HUES48 (cell line): ENCODE results near the gene MAGEA9B.
"Not testable (repeated sequence)": the region's sequence is repeated elsewhere in the genome, so short reads cannot be mapped to it uniquely, and the experiment has no call there.

Experiments used
- H3K27ac ChIP-seq: one replicate; pipeline ENCODE4 v1.7.0; 2013; ENCODE audit warnings: low read depth, low read length, inconsistent platforms
- H3K27me3 ChIP-seq: 2 replicates; pipeline ENCODE4 v1.6.1; 2013; ENCODE audit warnings: mild to moderate bottlenecking, low read length; ENCODE audit not compliant: control insufficient read depth, insufficient read depth
- H3K36me3 ChIP-seq: 2 replicates; pipeline ENCODE4 v1.6.1; 2013; ENCODE audit warnings: low read length; ENCODE audit not compliant: control insufficient read depth, insufficient read depth
- H3K4me1 ChIP-seq: 2 replicates; pipeline ENCODE4 v1.6.1; 2013; ENCODE audit warnings: mild to moderate bottlenecking, low read length; ENCODE audit not compliant: control insufficient read depth, insufficient read depth
- H3K4me3 ChIP-seq: 2 replicates; pipeline ENCODE4 v1.5.1; 2013; ENCODE audit warnings: mild to moderate bottlenecking, low read depth, low read length
- H3K9ac ChIP-seq: 2 replicates; pipeline ENCODE4 v1.6.1; 2013; ENCODE audit warnings: mild to moderate bottlenecking, low read depth, low read length, moderate library complexity
- H3K9me3 ChIP-seq: 2 replicates; pipeline ENCODE4 v1.6.1; 2013; ENCODE audit warnings: low read length; ENCODE audit not compliant: control insufficient read depth, insufficient read depth

The MAGEA9B gene, protein sequence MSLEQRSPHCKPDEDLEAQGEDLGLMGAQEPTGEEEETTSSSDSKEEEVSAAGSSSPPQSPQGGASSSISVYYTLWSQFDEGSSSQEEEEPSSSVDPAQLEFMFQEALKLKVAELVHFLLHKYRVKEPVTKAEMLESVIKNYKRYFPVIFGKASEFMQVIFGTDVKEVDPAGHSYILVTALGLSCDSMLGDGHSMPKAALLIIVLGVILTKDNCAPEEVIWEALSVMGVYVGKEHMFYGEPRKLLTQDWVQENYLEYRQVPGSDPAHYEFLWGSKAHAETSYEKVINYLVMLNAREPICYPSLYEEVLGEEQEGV

DNA sequence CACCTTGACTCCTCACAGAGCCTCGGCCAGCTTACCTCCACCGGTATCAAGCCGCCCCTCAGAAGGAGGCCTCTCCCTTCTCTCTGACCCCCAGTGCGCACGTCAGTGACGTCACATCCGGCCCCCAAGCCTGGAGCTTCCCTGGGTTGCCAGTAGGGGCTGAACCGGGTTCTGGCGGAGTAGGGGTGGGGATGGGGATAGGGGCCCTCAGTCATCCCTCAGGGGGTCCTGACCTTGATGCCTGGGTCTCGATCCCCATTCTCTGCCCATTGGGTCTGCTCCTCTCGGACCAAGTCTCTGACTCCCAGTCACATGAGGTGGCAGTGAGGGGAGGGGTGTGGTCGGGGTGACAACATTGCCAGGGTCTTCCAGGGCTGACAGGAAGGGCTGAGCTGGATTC lies at the start of gene MAGEA9B:
Gene MAGEA9B, minus strand, starts transcription at position 101 of the 400 bp plus-strand sequence. CDS start 4,280 bp downstream, outside the sequence.
- H3K9me3 ChIP-seq, H3K4me3 ChIP-seq, H3K9ac ChIP-seq, H3K4me1 ChIP-seq, H3K27ac ChIP-seq, H3K36me3 ChIP-seq, H3K27me3 ChIP-seq: not testable (repeated sequence)

DNA sequence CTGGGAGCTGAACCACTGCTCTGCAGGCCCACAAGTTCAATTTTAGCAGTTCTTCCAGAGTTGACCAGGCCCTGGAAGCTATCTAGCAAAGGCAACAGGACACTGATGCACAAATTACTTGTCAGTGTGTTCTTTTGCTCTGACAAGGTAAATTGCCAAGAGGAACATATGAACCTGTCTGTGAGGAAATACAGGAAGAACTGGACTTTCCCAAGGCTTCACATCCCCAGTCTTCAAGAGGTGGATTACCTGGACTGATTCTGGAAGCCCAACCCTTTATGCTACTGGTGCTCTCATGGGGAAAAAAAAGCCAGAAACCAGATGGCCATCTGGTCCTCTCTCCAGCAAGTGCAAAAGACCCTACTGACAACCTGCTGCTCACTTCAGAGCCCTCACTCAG lies 46.3 kb upstream of the MAGEA9B start:
- H3K36me3 ChIP-seq, result no peaks in the 10 kb centered on the region
- no peak overlapping the region for H3K9ac ChIP-seq
- H3K27ac ChIP-seq, result no peak overlapping the region
- H3K9me3 ChIP-seq, result peaks cover 8% of the 10 kb centered on the region; the same call in 1 of the 2 replicates
- peaks cover 26% of the 10 kb centered on the region for H3K27me3 ChIP-seq
- no peak overlapping the region for H3K4me3 ChIP-seq
- H3K4me1 ChIP-seq, result peaks cover 4% of the 10 kb centered on the region; the same call in 1 of the 2 replicates

DNA sequence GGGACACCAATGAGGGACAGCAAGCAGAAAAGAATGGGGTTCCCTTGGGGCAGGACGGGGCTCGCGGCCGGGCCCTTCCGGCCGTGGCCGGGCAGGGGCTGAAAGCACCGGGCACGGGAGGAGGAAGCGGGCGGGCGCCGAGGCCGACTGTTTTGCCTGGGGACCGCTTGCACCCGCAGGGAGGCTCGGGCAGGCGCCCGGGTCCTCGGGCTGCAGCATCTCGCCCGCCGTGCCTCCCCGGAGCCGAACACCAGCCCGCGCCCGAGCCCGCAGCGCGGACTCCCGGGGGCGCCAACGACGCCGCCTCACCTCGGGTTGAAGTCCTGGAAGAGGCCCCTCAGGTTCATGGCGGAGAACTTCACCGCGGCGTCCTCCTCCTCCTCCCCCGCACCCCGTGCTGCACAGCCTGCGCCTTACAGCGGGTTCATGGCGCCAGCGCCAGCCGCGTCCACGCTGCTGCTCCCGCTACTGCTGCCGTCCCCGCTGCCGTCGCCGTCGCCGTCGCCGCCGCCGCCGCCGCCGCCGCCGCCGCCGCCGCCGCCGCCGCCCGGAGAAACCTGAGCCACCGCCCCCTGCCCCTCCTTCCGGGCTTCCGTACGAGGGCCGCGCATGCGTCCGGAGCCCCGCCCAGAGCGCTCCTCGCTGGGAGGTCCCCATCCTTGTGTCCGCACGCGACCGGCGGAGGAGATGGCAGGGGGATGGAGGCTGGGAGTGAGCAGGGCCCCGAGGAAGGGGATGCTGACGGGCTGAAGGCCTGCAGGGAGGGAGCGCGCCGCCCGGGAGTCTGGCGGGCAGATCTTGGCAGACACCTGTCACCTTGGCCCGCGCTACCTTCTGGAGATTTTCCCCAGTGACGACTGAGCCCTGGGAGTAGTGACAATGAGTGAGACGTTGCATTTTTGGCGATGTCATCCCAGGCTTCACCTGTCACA lies 44.2 kb upstream of the MAGEA9B start, which contains the start of gene TMEM185A:
Gene TMEM185A, minus strand, starts transcription at position 559 of the 932 bp plus-strand sequence. Its CDS starts 212 bp downstream, at position 347.
- peak within 1 kb of the TSS; percentile 71 for H3K4me3 ChIP-seq
- H3K27ac ChIP-seq, result no peak within 1 kb of the TSS
- peaks cover 26% of the 10 kb centered on the region for H3K27me3 ChIP-seq
- no peaks in the 10 kb centered on the region for H3K36me3 ChIP-seq
- peaks cover 4% of the 10 kb centered on the region; the same call in 1 of the 2 replicates for H3K4me1 ChIP-seq
- peak within 1 kb of the TSS; percentile 65; the same call in 1 of the 2 replicates for H3K9ac ChIP-seq
- H3K9me3 ChIP-seq, result peaks cover 11% of the 10 kb centered on the region; the same call in 1 of the 2 replicates

DNA sequence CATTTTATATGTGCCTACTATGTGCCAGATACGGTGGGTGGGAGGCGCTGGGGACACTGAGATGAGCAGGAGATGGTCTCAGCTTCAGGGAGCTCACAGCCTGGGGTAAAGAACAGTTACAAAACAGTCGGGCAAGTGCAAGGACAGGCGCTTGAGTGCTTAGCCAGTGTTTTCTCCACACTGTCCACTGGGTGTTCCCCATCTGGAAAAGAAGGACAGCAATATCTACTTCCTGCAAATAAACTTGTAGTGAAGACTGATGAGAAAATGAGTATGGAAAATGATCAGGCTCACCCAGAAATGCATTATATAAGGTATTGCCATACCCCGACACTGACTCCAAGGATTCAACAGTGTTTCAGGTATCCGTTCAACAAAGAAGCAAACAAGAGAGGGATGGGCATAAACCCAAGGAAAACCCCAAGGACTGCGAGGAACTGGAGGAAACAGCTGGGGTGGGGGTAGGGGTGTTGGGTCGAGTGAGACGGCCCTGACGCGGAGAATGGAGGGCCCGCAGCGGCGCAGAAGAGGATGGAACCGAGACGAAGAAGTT lies 43.5 kb upstream of the MAGEA9B start:
- Histone ChIP-seq H3K4me3 (peak overlapping the region; percentile 71), H3K9me3 (peaks cover 15% of the 10 kb centered on the region; the same call in 1 of the 2 replicates), H3K4me1 (peaks cover 10% of the 10 kb centered on the region), H3K9ac (peak overlapping the region; percentile 65; the same call in 1 of the 2 replicates), H3K27me3 (peaks cover 26% of the 10 kb centered on the region), H3K27ac (no peak overlapping the region), H3K36me3 (no peaks in the 10 kb centered on the region)

DNA sequence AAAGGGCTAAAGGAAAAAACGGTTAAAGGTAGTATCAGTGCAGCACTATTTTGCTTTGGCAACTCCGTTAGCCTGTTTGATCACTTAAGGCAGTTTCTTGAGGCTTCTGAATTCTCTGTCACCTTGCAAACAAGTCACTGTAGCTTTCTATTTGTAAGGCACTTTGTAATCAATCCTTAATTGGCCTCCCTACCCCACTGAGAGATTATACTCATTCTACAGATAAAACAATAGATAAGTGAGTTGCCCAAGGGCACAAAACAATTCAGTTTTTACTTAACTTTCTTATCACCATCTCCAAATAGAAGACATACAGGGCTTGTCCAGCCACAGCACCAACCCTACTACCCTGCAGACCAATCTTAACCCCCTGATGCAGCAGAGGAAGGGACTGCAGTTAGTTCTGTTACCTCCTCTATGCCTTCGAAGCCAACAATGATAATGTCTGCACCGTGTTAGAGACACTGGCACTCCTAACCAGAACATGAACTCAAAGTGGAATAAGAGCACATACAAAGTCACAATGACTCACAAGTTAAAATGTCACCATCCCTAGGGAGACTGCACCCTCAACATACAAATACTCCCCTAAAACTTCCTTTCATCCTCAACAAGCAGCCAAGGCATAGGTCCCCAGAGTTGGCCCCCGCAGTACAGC lies 42.6 kb upstream of the MAGEA9B start:
- Histone ChIP-seq H3K9me3 (peaks cover 15% of the 10 kb centered on the region; the same call in 1 of the 2 replicates), H3K4me3 (peak overlapping the region; percentile 71), H3K4me1 (peaks cover 10% of the 10 kb centered on the region), H3K27ac (no peak overlapping the region), H3K27me3 (peaks cover 26% of the 10 kb centered on the region), H3K36me3 (no peaks in the 10 kb centered on the region), H3K9ac (no peak overlapping the region)

DNA sequence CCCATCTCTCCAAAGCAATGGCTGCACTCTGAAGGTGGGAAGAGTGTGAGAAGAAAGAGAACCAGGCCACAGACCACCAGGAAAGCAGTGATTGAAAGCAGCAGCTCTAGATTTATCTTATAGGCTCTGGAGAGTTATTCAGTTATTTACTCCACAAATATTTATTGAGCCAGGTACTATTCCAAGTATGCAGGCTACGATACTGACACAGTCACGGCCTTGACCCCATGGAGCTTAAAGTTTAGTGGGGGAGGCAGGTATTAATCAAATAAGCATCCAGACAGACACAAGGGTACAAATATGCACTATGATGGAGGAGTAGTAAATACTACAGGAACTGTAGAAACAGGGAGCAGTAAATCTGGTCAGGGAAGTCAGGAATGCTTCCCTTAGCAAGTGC lies 41.5 kb upstream of the MAGEA9B start:
- Histone ChIP-seq H3K9me3 (peaks cover 10% of the 10 kb centered on the region; the same call in 1 of the 2 replicates), H3K9ac (no peak overlapping the region), H3K4me1 (peaks cover 21% of the 10 kb centered on the region), H3K27ac (no peak overlapping the region), H3K4me3 (no peak overlapping the region), H3K27me3 (peaks cover 19% of the 10 kb centered on the region), H3K36me3 (no peaks in the 10 kb centered on the region)

DNA sequence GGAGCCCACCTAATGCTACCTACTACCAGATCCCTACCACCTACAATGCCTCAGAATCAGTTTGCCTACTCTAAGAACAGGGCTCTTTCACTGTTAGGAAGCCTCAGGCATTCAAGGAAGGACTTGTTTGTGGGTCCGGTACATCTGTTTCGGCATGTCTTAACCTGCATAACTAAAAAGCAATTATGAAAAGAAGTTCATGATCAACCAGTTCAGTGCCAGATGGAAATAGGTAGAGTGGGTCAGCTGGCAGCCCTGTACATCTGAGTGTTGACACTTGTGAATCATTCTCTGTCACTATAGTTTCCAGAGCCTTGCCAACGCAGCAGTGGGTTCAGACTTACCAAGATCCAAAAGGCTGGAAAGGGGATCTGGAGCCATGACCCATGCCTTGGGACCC lies 41.0 kb upstream of the MAGEA9B start:
- Histone ChIP-seq H3K9me3 (peaks cover 10% of the 10 kb centered on the region; the same call in 1 of the 2 replicates), H3K4me3 (no peak overlapping the region), H3K4me1 (peaks cover 21% of the 10 kb centered on the region)

DNA sequence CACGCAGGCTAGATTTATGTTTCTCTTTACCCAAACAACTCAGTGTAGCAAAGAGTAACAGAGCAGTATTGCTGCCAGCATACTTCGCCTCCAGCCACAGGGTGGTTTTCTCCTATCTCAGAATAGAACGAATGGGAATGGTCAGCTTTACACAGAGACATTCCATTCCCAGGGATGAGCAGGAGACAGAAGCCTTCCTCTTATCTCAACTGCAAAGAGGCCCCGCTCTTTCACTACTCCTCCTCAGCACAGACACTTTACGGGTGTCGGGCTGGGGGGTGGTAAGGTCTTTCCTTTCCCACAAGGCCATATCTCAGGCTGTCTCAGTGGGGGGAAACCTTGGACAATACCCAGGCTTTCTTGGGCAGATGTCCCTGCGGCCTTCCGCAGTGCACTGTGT lies 39.6 kb upstream of the MAGEA9B start:
- Histone ChIP-seq H3K4me1 (peaks cover 21% of the 10 kb centered on the region), H3K27ac (peak overlapping the region; percentile 36), H3K9me3 (peaks cover 10% of the 10 kb centered on the region)
- not testable (repeated sequence) for H3K4me3 ChIP-seq, H3K27me3 ChIP-seq, H3K36me3 ChIP-seq, H3K9ac ChIP-seq

More for the DNA sequence above, 41.0 kb upstream of the MAGEA9B start:
- H3K9ac ChIP-seq, result no peak overlapping the region
- H3K27ac ChIP-seq, result no peak overlapping the region
- H3K36me3 ChIP-seq, result no peaks in the 10 kb centered on the region
- H3K27me3 ChIP-seq, result peaks cover 14% of the 10 kb centered on the region

DNA sequence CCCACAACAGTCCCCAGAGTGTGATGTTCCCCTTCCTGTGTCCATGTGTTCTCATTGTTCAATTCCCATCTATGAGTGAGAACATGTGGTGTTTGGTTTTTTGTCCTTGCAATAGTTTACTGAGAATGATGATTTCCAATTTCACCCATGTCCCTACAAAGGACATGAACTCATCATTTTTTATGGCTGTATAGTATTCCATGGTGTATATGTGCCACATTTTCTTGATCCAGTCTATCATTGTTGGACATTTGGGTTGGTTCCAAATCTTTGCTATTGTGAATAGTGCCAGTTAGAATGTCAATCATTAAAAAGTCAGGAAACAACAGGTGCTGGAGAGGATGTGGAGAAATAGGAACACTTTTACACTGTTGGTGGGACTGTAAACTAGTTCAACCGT lies 32.4 kb upstream of the MAGEA9B start:
- not testable (repeated sequence) for H3K4me3 ChIP-seq, H3K27ac ChIP-seq, H3K27me3 ChIP-seq, H3K4me1 ChIP-seq, H3K9ac ChIP-seq, H3K36me3 ChIP-seq
- H3K9me3 ChIP-seq, result peaks cover 20% of the 10 kb centered on the region

DNA sequence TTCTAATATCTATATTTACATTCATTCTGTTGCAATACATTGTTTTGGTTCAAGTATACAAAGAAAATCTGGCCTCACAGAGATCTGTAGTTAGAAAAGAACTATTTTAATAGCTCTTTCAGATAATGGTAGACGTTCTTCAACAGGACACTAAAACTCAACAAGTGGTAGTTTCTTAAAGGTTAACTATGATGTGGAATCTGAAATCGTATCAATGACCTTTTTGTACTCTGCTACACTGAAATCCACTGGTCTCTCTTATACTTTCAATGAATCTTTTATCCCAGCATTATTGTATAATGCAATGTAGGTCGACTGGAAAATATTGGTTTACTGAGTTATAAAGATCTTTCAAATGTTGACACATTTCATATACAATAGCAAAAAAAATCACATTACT lies 31.6 kb upstream of the MAGEA9B start:
- no peak overlapping the region for H3K27ac ChIP-seq
- H3K4me3 ChIP-seq, result no peak overlapping the region
- H3K27me3 ChIP-seq, result no peaks in the 10 kb centered on the region
- peaks cover 20% of the 10 kb centered on the region for H3K9me3 ChIP-seq
- H3K36me3 ChIP-seq, result no peaks in the 10 kb centered on the region
- no peak overlapping the region for H3K9ac ChIP-seq
- peaks cover under 1% of the 10 kb centered on the region; the same call in 1 of the 2 replicates for H3K4me1 ChIP-seq
